Parathyroid adenoma (tissue), 2 donors: ENCODE results near the gene ARHGAP32.
A peak's percentile ranks its signal among the peaks of the same experiment; 100 is the strongest.

Experiments used
- H2AFZ ChIP-seq: fragments of 300-600 bp; sonication (generic); one replicate; pipeline ENCODE4 v1.7.0; 2017; ENCODE audit warnings: antibody characterized with exemption, mild to moderate bottlenecking
- H3K27ac ChIP-seq: fragments of 300-600 bp; sonication (generic); one replicate; pipeline ENCODE4 v1.7.0; 2017
- H3K27me3 ChIP-seq: fragments of 300-600 bp; sonication (generic); one replicate; pipeline ENCODE4 v1.7.0; 2017; ENCODE audit warnings: low read length; ENCODE audit not compliant: control insufficient read depth, insufficient read depth
- H3K36me3 ChIP-seq: fragments of 300-600 bp; sonication (generic); one replicate; pipeline ENCODE4 v1.7.0; 2017; ENCODE audit warnings: low read length; ENCODE audit not compliant: control insufficient read depth, insufficient read depth
- H3K4me1 ChIP-seq: fragments of 300-600 bp; sonication (generic); one replicate; pipeline ENCODE4 v1.7.0; 2017; ENCODE audit warnings: control low read depth
- H3K4me2 ChIP-seq: fragments of 300-600 bp; sonication (generic); one replicate; pipeline ENCODE4 v1.7.0; 2017; ENCODE audit warnings: low read length
- H3K4me3 ChIP-seq: fragments of 300-600 bp; sonication (generic); one replicate; pipeline ENCODE4 v1.7.0; 2017; ENCODE audit warnings: low read depth, low read length
- H3K79me2 ChIP-seq: fragments of 300-600 bp; sonication (generic); one replicate; pipeline ENCODE4 v1.7.0; 2017; ENCODE audit warnings: control low read depth
- H3K9ac ChIP-seq: fragments of 300-600 bp; sonication (generic); one replicate; pipeline ENCODE4 v1.7.0; 2017; ENCODE audit warnings: mild to moderate bottlenecking
- H3K9me3 ChIP-seq: fragments of 300-600 bp; sonication (generic); one replicate; pipeline ENCODE4 v1.7.0; 2017; ENCODE audit warnings: low read length; ENCODE audit not compliant: control insufficient read depth
- TF ChIP-seq, protein P1 (sequence below): fragments of 300-600 bp; sonication (generic); IDR thresholded peaks from one replicate; pipeline ENCODE4 v1.7.0; 2017; ENCODE audit warnings: antibody characterized with exemption, mild to moderate bottlenecking
- donor health status: primary hyperparathyroidism.

The ARHGAP32 gene

DNA sequence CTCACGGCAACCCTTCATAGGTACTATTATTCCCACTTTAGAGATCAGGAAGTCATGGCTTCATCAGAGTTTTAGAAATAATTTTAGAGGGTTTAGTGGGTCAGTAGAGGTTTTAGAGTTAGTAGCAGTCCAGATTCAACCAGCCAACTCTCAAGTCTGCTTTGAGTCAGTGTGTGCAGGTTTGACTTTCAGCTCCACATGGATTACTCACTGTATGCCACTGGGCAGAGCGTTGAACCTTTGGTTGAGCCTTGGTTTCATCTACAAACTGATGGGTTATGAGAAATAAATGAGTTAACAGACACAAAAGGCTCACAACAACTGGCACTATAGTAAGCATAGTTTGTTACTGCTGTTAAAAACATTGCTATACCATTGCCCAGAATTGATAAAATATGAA lies 230.5 kb downstream of the ARHGAP32 start:
- Histone ChIP-seq H3K9ac (no peak overlapping the region), H3K4me1 (no peaks in the 10 kb centered on the region), H2AFZ (no peak overlapping the region), H3K27ac (no peak overlapping the region), H3K9me3 (no peaks in the 10 kb centered on the region), H3K4me3 (no peak overlapping the region), H3K4me2 (no peak overlapping the region), H3K36me3 (no peaks in the 10 kb centered on the region), H3K27me3 (no peaks in the 10 kb centered on the region), H3K79me2 (no peaks in the 10 kb centered on the region)
- TF ChIP-seq, protein P1, sequence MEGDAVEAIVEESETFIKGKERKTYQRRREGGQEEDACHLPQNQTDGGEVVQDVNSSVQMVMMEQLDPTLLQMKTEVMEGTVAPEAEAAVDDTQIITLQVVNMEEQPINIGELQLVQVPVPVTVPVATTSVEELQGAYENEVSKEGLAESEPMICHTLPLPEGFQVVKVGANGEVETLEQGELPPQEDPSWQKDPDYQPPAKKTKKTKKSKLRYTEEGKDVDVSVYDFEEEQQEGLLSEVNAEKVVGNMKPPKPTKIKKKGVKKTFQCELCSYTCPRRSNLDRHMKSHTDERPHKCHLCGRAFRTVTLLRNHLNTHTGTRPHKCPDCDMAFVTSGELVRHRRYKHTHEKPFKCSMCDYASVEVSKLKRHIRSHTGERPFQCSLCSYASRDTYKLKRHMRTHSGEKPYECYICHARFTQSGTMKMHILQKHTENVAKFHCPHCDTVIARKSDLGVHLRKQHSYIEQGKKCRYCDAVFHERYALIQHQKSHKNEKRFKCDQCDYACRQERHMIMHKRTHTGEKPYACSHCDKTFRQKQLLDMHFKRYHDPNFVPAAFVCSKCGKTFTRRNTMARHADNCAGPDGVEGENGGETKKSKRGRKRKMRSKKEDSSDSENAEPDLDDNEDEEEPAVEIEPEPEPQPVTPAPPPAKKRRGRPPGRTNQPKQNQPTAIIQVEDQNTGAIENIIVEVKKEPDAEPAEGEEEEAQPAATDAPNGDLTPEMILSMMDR: no peak

GRCh38 chr11:128957202-128957482 lies 235.0 kb downstream of the ARHGAP32 start:
- TF ChIP-seq, protein P1: no peak
- Histone ChIP-seq H2AFZ (no peak overlapping the region), H3K4me2 (no peak overlapping the region), H3K9me3 (no peaks in the 10 kb centered on the region), H3K27me3 (no peaks in the 10 kb centered on the region), H3K9ac (no peak overlapping the region), H3K79me2 (no peaks in the 10 kb centered on the region), H3K27ac (no peak overlapping the region), H3K4me1 (no peaks in the 10 kb centered on the region), H3K4me3 (no peak overlapping the region), H3K36me3 (no peaks in the 10 kb centered on the region)

DNA sequence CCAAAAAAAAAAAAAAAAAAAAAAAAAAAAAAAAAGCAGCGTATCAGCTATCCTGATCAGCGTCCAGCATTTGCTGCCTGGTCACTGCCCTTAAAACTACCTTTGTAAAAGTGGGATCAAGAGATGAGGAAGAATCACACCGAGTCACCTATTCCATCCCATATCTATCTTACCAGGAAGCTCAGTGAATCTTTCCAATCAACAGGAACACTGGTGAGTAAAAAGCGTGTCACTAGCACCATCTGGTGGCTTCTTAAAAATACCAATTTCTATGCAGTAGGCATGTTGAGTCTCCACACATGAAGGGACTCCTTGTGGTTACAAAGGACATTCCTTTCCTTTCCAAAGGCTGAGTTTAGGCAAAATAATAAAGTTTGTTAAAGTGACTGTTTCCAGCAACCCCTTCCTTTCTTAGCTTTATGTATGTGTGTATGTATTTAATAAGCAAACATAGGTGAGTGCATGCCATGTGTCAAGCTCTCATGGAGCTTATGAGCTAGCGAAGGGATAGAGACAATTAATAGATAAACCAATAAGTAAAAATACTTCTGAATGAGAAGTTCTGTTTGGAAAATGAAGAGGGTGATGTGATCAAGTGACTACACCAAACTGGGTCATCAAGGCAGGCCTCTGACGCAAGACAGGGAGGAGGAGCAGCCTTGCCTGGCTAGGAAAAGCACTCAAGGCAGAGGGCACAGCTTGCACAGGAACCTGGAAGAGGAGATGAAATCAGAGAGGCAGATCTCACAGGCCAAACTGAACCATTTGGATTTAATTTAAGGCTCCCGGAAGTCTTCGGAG lies 235.5 kb downstream of the ARHGAP32 start:
- no peaks in the 10 kb centered on the region for H3K79me2 ChIP-seq
- no peaks in the 10 kb centered on the region for H3K9me3 ChIP-seq
- no peaks in the 10 kb centered on the region for H3K36me3 ChIP-seq
- no peak overlapping the region for H2AFZ ChIP-seq
- no peak overlapping the region for H3K4me2 ChIP-seq
- no peak overlapping the region for H3K27ac ChIP-seq
- no peak overlapping the region for H3K4me3 ChIP-seq
- H3K27me3 ChIP-seq: no peaks in the 10 kb centered on the region
- H3K4me1 ChIP-seq: no peaks in the 10 kb centered on the region
- TF ChIP-seq, protein P1: peak; percentile 56
- H3K9ac ChIP-seq: no peak overlapping the region

DNA sequence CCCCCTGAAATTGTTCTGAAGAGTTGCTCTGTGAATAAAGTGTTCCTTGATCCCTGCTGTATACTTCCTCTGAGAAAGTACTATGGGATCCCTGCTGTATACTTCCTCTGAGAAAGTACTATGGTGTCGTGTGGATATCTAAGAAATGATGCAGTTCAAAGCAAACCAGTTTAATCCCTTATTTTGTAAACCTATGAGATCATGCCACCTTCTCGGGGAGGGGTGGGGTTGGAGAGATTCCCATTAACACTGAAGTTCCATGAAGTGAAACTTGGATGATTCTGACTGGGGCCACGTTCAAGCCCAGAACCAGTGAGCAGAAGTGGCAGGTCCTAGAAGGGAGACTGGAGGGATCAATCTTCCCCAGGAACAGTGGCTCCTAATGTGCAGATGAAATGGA lies 236.5 kb downstream of the ARHGAP32 start:
- Histone ChIP-seq H3K9ac (no peak overlapping the region), H3K79me2 (no peaks in the 10 kb centered on the region), H3K27ac (no peak overlapping the region), H3K9me3 (no peaks in the 10 kb centered on the region), H3K27me3 (no peaks in the 10 kb centered on the region), H3K4me1 (no peaks in the 10 kb centered on the region), H3K4me3 (no peak overlapping the region), H2AFZ (no peak overlapping the region), H3K4me2 (no peak overlapping the region), H3K36me3 (no peaks in the 10 kb centered on the region)
- TF ChIP-seq, protein P1: no peak

DNA sequence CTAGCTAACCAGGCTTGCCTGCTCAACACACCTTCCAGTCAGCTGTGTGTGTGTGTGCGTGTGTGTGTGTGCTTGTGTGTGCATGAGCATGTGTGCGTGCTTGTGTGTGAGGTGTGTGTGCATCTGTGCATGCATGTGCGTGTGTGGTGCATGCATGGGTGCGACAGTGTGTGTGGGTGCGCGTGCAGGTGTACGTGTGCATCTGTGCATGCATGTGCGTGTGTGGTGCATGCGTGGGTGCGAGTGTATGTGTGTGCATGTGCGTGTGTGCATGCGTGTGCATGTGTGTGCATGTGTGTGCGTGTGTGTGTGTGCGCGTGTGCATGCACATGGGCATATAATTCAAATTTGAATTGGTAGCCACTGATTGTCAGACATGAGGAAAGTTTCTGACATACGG lies 239.0 kb downstream of the ARHGAP32 start:
- no peaks in the 10 kb centered on the region for H3K79me2 ChIP-seq
- no peak overlapping the region for H3K27ac ChIP-seq
- no peaks in the 10 kb centered on the region for H3K4me1 ChIP-seq
- H3K9me3 ChIP-seq: no peaks in the 10 kb centered on the region
- no peak overlapping the region for H3K9ac ChIP-seq
- no peak overlapping the region for H2AFZ ChIP-seq
- H3K27me3 ChIP-seq: no peaks in the 10 kb centered on the region
- TF ChIP-seq, protein P1: no peak
- H3K4me3 ChIP-seq: no peak overlapping the region
- no peaks in the 10 kb centered on the region for H3K36me3 ChIP-seq
- no peak overlapping the region for H3K4me2 ChIP-seq
